Thyroid gland (tissue), 4 donors: ENCODE measurements around the gene WWP2.

Experiments
- CTCF ChIP-seq, 6 experiments: fragments of 200-600 bp in 3 of 6; fragments of 450-650 bp in 3 of 6; sonication (generic) in 3 of 6; IDR thresholded peaks; one replicate each; pipeline ENCODE4 v1.5.1; 2016 to 2019; ENCODE audit warnings: antibody characterized with exemption in 6 of 6, mild to moderate bottlenecking in 2 of 6, inconsistent platforms in 1 of 6, moderate library complexity in 1 of 6
- POLR2A ChIP-seq, 2 donors: fragments of 450-650 bp; IDR thresholded peaks; one replicate each; pipeline ENCODE4 v1.6.1; 2017; ENCODE audit warnings: antibody characterized with exemption in 2 of 2, mild to moderate bottlenecking in 2 of 2, moderate library complexity in 1 of 2

GRCh38 chr16:69796285-69797118, 34.4 kb downstream of the WWP2 start:
- TF ChIP-seq CTCF (IDR thresholded peaks at IDR 0.05) (peak; percentile 89 to 95 (median 90)), POLR2A (IDR thresholded peaks at IDR 0.05) (no peak)
